K562 (cell line): Measurements from ENCODE around the gene ZNF410. TPM values are rescaled to one million over a fixed set of nuclear protein-coding genes. Genes with fewer than 3 reads are reported as not detected.
"Not testable (repeated sequence)": the region's sequence is repeated elsewhere in the genome, so short reads cannot be mapped to it uniquely, and the experiment has no call there.

ENCODE experiments used
- ATAC-seq: fragments of 200-7000 bp; cut with Tn5 transposase; 3 replicates; pipeline ENCODE4 v1.9.1; 2020; ENCODE audit warnings: moderate library complexity
- BruUV-seq: library from RNA; stranded (reverse); fragments of 400-500 nt; replicated peaks from 2 replicates; lab custom pipeline; 2021; lab: Mats Ljungman, UMichigan
- CTCF ChIA-PET: fragments of 300-600 bp; formaldehyde crosslinking; extraction: SDS; loops from one replicate; lab custom pipeline; 2021; ENCODE audit warnings: low intra/inter-chr PET ratio; lab: Yijun Ruan, JAX
- POLR2A ChIA-PET: fragments of 300-600, 350-650 bp; sonication (Branson Sonifier 250); formaldehyde crosslinking; extraction: SDS; loops from one replicate; lab custom pipeline; 2021; ENCODE audit warnings: antibody characterized with exemption, inconsistent platforms; lab: Yijun Ruan, JAX
- DNase-seq, 4 experiments: peaks; one replicate each; pipeline versions ENCODE4 v3.0.0 to v3.0.0-alpha.2; 2011 to 2018; ENCODE audit warnings: low spot score in 3 of 4, mixed read lengths in 3 of 4; ENCODE audit errors: extremely low read depth in 1 of 4
- FAIRE-seq: peaks from 2 replicates; lab custom pipeline; 2011; peaks lifted over from hg19 to GRCh38; lab: Jason Lieb, UNC
- H2AFZ ChIP-seq: 2 replicates; pipeline ENCODE4 v1.6.0; 2011; ENCODE audit warnings: low read depth, low read length, control low read depth, inconsistent platforms
- H3K27ac ChIP-seq: fragments of 200-600 bp; 3 replicates; pipeline ENCODE4 v1.8.0; 2011; ENCODE audit warnings: low read depth, mild to moderate bottlenecking, control low read depth, inconsistent platforms, low read length, moderate library complexity, mixed read lengths; ENCODE audit errors: extremely low read depth
- H3K27me3 ChIP-seq, 2 experiments: fragments of 300-600 bp in 1 of 2; 2 replicates in 1 of 2; 3 replicates in 1 of 2; pipeline versions ENCODE4 v1.6.0 to v1.8.0; 2011; ENCODE audit warnings: inconsistent platforms in 2 of 2, low read length in 2 of 2, mild to moderate bottlenecking in 1 of 2, mixed read lengths in 1 of 2, moderate library complexity in 1 of 2; ENCODE audit not compliant: control insufficient read depth in 2 of 2, insufficient read depth in 2 of 2
- H3K36me3 ChIP-seq: fragments of 300-600 bp; 3 replicates; pipeline ENCODE4 v1.8.0; 2011; ENCODE audit warnings: mild to moderate bottlenecking, low read length, inconsistent platforms; ENCODE audit not compliant: control insufficient read depth, insufficient read depth
- H3K4me1 ChIP-seq, 2 experiments: fragments of 200-600 bp in 1 of 2; replicated peaks in 1 of 2; 2 replicates in 1 of 2; 3 replicates in 1 of 2; pipeline versions ENCODE4 v1.5.1 to v1.8.0; 2011; ENCODE audit warnings: inconsistent platforms in 2 of 2, low read length in 2 of 2, mild to moderate bottlenecking in 1 of 2, mixed read lengths in 1 of 2, moderate library complexity in 1 of 2; ENCODE audit not compliant: control insufficient read depth in 2 of 2, insufficient read depth in 2 of 2
- H3K4me2 ChIP-seq: 2 replicates; pipeline ENCODE4 v1.6.1; 2011; ENCODE audit warnings: low read length, control low read depth, inconsistent platforms, mixed read lengths; ENCODE audit not compliant: insufficient read depth
- H3K4me3 ChIP-seq: fragments of 200-600 bp; sonication (generic), shearing (Covaris generic); 2 replicates; pipeline ENCODE4 v1.5.1; 2016; ENCODE audit warnings: control low read depth, inconsistent platforms
- H3K79me2 ChIP-seq: fragments of 200-600 bp; 3 replicates; pipeline ENCODE4 v1.8.0; 2011; ENCODE audit warnings: low read length, inconsistent platforms; ENCODE audit not compliant: control insufficient read depth, insufficient read depth
- H3K9ac ChIP-seq, 2 experiments: 2 replicates each; pipeline versions ENCODE4 v1.6.0 to v1.6.1; 2011; ENCODE audit warnings: low read depth in 2 of 2, low read length in 2 of 2, control low read depth in 1 of 2, inconsistent platforms in 1 of 2, mild to moderate bottlenecking in 1 of 2, mixed read lengths in 1 of 2; ENCODE audit not compliant: insufficient read depth in 1 of 2
- H3K9me1 ChIP-seq: one replicate; pipeline ENCODE4 v1.6.0; 2011; ENCODE audit warnings: inconsistent platforms, mild to moderate bottlenecking, low read length, moderate library complexity; ENCODE audit not compliant: control insufficient read depth, insufficient read depth
- H3K9me3 ChIP-seq: replicated peaks from 2 replicates; pipeline ENCODE4 v1.5.1; 2011; ENCODE audit warnings: low read depth, low read length, inconsistent platforms; ENCODE audit not compliant: control insufficient read depth, insufficient read depth
- H4K20me1 ChIP-seq: replicated peaks from 2 replicates; pipeline ENCODE4 v1.6.1; 2011; ENCODE audit warnings: low read length, inconsistent platforms, mixed read lengths; ENCODE audit not compliant: control insufficient read depth, insufficient read depth
- CHD4 ChIP-seq: fragments of 200-600 bp; sonication (generic); IDR thresholded peaks from 3 replicates; pipeline ENCODE4 v1.6.1; 2012; ENCODE audit warnings: low read depth, mild to moderate bottlenecking, mixed read lengths, low read length, inconsistent platforms; ENCODE audit not compliant: insufficient read depth, insufficient replicate concordance, poor library complexity, severe bottlenecking
- NONO ChIP-seq, 2 experiments: fragments of 200-400 bp in 1 of 2; fragments of 450-650 bp in 1 of 2; formaldehyde crosslinking in 1 of 2; IDR thresholded peaks; 2 replicates each; pipeline ENCODE4 v1.6.1; 2017; ENCODE audit warnings: low read depth in 2 of 2, mild to moderate bottlenecking in 2 of 2, moderate library complexity in 2 of 2, low read length in 1 of 2
- TBP ChIP-seq: optimal IDR thresholded peaks from 2 replicates; pipeline ENCODE3; 2011; ENCODE audit warnings: low read depth, low read length, improper control_type of control experiment
- ZNF347 ChIP-seq: fragments of 450-650 bp; formaldehyde crosslinking; IDR thresholded peaks from 2 replicates; pipeline ENCODE4 v1.4.0; 2020; ENCODE audit warnings: low read depth, mild to moderate bottlenecking, moderate library complexity
- WGBS: fragments of 100-300 bp; shearing (Covaris generic); methylation state at CpG from one replicate; pipeline ENCODE4 v1.1.6; 2016; ENCODE audit warnings: low coverage, mixed read lengths; ENCODE audit not compliant: insufficient coverage; ENCODE audit errors: missing lambda C conversion rate; 5-methylcytosine and 5-hydroxymethylcytosine counted together
- in situ Hi-C: fragments of 300-500 bp; cut with MboI; formaldehyde crosslinking; loops from 4 replicates; pipeline ENCODE4 v1.15.0; 2018; ENCODE audit warnings: inconsistent platforms, mixed read lengths
- intact Hi-C: fragments of 100-400 bp; cut with micrococcal nuclease; formaldehyde crosslinking; loops from 2 replicates; pipeline ENCODE4 v1.14.2; 2022
- polyA plus RNA-seq, 8 experiments: library from polyadenylated mRNA; depleted of rRNA in 4 of 8; stranded (reverse) in 5 of 8; unstranded in 3 of 8; fragments of >200 nt; fragmentation: Nextera tagmentation in 2 of 8; fragmentation: Illumina TruSeq in 1 of 8; extraction: Ambion mirVana in 2 of 8; extraction: Trizol in 1 of 8; gene quantifications; 2 replicates each; pipeline versions ENCODE4 v1.2.1 to v1.2.3, GENCODE V29; 2011 to 2014; ENCODE audit warnings: inconsistent platforms in 1 of 8, missing spikeins in 1 of 8
- total RNA-seq, 7 experiments: library from RNA; depleted of rRNA in 6 of 7; stranded (reverse); fragments of >200 nt in 6 of 7; fragmentation: Illumina TruSeq in 2 of 7; extraction: Trizol in 2 of 7; gene quantifications; 2 replicates each; pipeline versions ENCODE4 v1.2.1 to v1.2.3, GENCODE V29; 2011 to 2021; ENCODE audit warnings: low replicate concordance in 1 of 7
- TF ChIP-seq, protein P1 (sequence below): IDR thresholded peaks from 2 replicates; pipeline ENCODE4 v1.6.1; 2016; ENCODE audit warnings: missing genetic modification characterization, missing compliant biosample characterization
- TF ChIP-seq, protein P2 (sequence below): fragments of 250-450 bp; sonication (Bioruptor Pico); IDR thresholded peaks from 2 replicates; pipeline ENCODE4 v1.5.0; 2021
- TF ChIP-seq, protein P3 (sequence below): fragments of 200-800 bp; sonication (Bioruptor generic); IDR thresholded peaks from 2 replicates; pipeline ENCODE4 v1.6.1; 2016; ENCODE audit warnings: missing genetic modification characterization, missing compliant biosample characterization

Gene ZNF410
- total and polyA plus RNA-seq, 9 of the 15 experiments (the other 6 are each of a cell fraction or from before 2014, with no cell fraction given): 20.5 to 64.8 (median 38.7) TPM

DNA sequence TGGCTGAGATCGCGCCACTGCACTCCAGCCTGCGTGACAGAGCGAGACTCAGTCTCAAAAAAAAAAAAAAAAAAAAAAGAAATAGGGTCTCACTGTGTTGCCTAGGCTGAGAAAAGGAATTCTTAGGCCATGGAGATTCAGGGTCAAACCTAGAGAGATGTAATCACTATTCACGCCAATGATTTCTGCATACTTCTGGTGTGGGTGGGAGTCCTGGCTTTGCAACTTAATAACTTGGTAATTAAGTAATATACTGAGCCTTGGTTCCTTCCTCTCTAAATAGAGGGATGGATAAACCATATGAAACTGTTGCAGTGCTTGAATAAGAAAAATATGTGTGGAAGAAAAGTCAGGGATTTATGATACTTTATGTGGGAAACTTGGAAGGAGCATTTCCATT, 2.7 kb downstream of the ZNF410 start (continued):
- TF ChIP-seq, protein P1, sequence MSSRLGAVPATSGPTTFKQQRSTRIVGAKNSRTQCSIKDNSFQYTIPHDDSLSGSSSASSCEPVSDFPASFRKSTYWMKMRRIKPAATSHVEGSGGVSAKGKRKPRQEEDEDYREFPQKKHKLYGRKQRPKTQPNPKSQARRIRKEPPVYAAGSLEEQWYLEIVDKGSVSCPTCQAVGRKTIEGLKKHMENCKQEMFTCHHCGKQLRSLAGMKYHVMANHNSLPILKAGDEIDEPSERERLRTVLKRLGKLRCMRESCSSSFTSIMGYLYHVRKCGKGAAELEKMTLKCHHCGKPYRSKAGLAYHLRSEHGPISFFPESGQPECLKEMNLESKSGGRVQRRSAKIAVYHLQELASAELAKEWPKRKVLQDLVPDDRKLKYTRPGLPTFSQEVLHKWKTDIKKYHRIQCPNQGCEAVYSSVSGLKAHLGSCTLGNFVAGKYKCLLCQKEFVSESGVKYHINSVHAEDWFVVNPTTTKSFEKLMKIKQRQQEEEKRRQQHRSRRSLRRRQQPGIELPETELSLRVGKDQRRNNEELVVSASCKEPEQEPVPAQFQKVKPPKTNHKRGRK (tag): no peak
- TF ChIP-seq, protein P2, sequence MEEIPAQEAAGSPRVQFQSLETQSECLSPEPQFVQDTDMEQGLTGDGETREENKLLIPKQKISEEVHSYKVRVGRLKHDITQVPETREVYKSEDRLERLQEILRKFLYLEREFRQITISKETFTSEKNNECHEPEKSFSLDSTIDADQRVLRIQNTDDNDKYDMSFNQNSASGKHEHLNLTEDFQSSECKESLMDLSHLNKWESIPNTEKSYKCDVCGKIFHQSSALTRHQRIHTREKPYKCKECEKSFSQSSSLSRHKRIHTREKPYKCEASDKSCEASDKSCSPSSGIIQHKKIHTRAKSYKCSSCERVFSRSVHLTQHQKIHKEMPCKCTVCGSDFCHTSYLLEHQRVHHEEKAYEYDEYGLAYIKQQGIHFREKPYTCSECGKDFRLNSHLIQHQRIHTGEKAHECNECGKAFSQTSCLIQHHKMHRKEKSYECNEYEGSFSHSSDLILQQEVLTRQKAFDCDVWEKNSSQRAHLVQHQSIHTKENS (CRISPR knock-in tag): no peak
- TF ChIP-seq TBP: no peak
- TF ChIP-seq, protein P3, sequence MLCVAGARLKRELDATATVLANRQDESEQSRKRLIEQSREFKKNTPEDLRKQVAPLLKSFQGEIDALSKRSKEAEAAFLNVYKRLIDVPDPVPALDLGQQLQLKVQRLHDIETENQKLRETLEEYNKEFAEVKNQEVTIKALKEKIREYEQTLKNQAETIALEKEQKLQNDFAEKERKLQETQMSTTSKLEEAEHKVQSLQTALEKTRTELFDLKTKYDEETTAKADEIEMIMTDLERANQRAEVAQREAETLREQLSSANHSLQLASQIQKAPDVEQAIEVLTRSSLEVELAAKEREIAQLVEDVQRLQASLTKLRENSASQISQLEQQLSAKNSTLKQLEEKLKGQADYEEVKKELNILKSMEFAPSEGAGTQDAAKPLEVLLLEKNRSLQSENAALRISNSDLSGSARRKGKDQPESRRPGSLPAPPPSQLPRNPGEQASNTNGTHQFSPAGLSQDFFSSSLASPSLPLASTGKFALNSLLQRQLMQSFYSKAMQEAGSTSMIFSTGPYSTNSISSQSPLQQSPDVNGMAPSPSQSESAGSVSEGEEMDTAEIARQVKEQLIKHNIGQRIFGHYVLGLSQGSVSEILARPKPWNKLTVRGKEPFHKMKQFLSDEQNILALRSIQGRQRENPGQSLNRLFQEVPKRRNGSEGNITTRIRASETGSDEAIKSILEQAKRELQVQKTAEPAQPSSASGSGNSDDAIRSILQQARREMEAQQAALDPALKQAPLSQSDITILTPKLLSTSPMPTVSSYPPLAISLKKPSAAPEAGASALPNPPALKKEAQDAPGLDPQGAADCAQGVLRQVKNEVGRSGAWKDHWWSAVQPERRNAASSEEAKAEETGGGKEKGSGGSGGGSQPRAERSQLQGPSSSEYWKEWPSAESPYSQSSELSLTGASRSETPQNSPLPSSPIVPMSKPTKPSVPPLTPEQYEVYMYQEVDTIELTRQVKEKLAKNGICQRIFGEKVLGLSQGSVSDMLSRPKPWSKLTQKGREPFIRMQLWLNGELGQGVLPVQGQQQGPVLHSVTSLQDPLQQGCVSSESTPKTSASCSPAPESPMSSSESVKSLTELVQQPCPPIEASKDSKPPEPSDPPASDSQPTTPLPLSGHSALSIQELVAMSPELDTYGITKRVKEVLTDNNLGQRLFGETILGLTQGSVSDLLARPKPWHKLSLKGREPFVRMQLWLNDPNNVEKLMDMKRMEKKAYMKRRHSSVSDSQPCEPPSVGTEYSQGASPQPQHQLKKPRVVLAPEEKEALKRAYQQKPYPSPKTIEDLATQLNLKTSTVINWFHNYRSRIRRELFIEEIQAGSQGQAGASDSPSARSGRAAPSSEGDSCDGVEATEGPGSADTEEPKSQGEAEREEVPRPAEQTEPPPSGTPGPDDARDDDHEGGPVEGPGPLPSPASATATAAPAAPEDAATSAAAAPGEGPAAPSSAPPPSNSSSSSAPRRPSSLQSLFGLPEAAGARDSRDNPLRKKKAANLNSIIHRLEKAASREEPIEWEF: no peak
- TF ChIP-seq CHD4: no peak
- TF ChIP-seq NONO (IDR thresholded peaks at IDR 0.05; ENCODE audit: low read depth in 2 of 2, low read length in 1 of 2): no peak
- TF ChIP-seq ZNF347 (CRISPR knock-in tag): no peak

DNA sequence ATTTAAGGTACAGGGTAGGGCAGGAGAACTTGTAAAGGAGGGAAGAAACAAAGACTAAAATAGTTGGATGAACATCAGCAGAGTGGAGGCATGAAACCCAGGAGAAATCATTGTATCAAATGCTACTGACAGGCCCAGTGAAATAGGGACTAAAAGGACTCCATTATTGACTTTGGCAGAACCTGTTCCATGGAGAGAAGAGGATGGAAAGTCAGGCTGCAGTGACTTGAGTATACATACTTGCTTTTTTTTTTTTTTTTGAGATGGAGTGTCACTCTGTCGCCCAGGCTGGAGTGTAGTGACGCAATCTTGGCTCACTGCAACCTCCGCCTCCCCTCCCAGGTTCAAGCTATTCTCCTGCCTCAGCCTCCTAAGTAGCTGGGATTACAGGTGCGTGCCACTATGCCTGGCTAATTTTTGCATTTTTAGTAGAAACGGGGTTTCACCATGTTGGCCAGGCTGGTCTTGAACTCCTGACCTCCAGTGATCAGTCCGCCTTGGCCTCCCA, 7.6 kb downstream of the ZNF410 start:
- FAIRE-seq, H3K27ac ChIP-seq, H3K9me1 ChIP-seq, intact Hi-C loops, DNase-seq, H3K4me3 ChIP-seq, H2AFZ ChIP-seq, CTCF ChIA-PET, in situ Hi-C loops, H4K20me1 ChIP-seq, H3K9ac ChIP-seq, H3K4me1 ChIP-seq, H3K4me2 ChIP-seq, H3K27me3 ChIP-seq, H3K9me3 ChIP-seq, POLR2A ChIA-PET, ATAC-seq, BruUV-seq: not testable (repeated sequence)
- peaks cover 40% of the 10 kb centered on the region for H3K79me2 ChIP-seq
- peaks cover 70% of the 10 kb centered on the region for H3K36me3 ChIP-seq
- WGBS: 97% methylated on average over 3 of the region's 6 CpGs
